ENCODE measurements around the gene ADGRB2.

DNA sequence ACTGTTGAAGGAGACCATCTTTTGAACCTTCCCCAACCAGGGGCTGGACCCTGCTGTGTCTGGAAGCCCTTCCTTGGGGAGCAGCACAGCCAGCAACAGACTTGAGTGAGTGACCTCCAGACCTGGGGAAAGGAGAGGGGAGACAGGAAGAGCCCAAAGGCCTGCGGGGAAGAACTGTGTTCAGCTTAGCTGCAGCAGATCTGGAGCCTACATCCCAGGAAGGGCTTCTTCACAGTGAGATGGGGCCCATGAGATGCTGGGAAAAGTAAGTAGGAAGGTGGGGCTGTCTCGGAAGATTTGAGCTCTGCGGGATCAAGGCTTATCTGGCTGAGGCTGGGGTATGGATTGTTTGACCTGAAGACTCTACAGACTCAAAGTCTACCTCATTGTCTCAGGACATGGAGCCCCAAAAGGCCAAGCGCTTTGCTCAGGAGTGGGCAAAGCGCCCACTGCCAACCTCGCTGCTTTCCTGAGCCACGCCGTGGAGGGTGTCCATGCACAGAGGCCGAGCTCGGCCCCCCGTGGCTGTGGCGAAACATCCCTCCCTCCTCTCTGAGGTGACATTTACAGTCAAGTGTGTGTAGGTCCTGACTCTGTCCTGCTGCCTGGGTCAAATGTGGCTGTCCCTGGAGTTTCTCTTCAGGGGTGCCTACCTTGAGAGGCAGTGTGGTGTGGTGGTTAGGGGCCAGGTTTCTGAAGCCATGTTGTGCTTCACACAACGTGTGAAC lies 27.2 kb upstream of the ADGRB2 start:
- TF ChIP-seq, protein P1, sequence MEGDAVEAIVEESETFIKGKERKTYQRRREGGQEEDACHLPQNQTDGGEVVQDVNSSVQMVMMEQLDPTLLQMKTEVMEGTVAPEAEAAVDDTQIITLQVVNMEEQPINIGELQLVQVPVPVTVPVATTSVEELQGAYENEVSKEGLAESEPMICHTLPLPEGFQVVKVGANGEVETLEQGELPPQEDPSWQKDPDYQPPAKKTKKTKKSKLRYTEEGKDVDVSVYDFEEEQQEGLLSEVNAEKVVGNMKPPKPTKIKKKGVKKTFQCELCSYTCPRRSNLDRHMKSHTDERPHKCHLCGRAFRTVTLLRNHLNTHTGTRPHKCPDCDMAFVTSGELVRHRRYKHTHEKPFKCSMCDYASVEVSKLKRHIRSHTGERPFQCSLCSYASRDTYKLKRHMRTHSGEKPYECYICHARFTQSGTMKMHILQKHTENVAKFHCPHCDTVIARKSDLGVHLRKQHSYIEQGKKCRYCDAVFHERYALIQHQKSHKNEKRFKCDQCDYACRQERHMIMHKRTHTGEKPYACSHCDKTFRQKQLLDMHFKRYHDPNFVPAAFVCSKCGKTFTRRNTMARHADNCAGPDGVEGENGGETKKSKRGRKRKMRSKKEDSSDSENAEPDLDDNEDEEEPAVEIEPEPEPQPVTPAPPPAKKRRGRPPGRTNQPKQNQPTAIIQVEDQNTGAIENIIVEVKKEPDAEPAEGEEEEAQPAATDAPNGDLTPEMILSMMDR (conservative IDR thresholded peaks at IDR 0.05) = no peak
- TF ChIP-seq EZH2 (IDR thresholded peaks at IDR 0.05; ENCODE audit: low read depth) = no peak
